ENCODE measurements around the gene LEO1.

DNA sequence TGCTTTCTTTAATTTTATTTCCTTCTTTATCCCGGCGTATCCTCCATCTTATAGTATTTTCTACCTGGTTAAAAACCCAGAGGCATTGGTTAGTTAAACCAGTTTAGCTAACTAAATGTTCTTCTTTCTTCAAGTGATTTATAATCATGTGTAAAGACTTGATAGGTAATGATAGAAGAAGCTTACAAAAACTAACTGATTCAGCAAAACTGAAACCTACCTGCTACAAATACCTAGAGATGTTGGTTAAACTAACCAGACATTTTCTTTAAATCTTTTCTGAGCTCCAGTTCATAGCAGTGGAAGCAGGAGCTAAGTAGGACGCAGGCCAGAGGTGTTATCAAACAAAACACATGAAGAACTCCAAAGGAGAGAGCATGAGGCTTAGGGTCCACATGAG is 44.8 kb downstream of the LEO1 start:
- TF ChIP-seq, protein P1, sequence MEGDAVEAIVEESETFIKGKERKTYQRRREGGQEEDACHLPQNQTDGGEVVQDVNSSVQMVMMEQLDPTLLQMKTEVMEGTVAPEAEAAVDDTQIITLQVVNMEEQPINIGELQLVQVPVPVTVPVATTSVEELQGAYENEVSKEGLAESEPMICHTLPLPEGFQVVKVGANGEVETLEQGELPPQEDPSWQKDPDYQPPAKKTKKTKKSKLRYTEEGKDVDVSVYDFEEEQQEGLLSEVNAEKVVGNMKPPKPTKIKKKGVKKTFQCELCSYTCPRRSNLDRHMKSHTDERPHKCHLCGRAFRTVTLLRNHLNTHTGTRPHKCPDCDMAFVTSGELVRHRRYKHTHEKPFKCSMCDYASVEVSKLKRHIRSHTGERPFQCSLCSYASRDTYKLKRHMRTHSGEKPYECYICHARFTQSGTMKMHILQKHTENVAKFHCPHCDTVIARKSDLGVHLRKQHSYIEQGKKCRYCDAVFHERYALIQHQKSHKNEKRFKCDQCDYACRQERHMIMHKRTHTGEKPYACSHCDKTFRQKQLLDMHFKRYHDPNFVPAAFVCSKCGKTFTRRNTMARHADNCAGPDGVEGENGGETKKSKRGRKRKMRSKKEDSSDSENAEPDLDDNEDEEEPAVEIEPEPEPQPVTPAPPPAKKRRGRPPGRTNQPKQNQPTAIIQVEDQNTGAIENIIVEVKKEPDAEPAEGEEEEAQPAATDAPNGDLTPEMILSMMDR (conservative IDR thresholded peaks at IDR 0.05; ENCODE audit: low read length) = no peak
- TF ChIP-seq EZH2phosphoT487 (IDR thresholded peaks at IDR 0.05; ENCODE audit: borderline replicate concordance) = no peak

Data from Loucy (cell line).